A549 (cell line): ENCODE results near the gene ZDHHC11B. TPM values are rescaled to one million over a fixed set of nuclear protein-coding genes. Genes with fewer than 3 reads are reported as not detected.

Experiments used
- ATAC-seq, 2 experiments: fragments of 200-7000 bp in 1 of 2; fragments of >200 bp in 1 of 2; cut with Nextera tagmentation in 1 of 2; cut with Tn5 transposase in 1 of 2; 3 replicates each; pipeline versions ENCODE4 v1.8.0 to v1.9.1; 2018 to 2020; ENCODE audit warnings: mild to moderate bottlenecking in 1 of 2, moderate library complexity in 1 of 2
- CTCF ChIA-PET: fragments of 300-600 bp; sonication (Branson Sonifier 250); formaldehyde crosslinking; extraction: SDS; loops from one replicate; lab custom pipeline; 2021; ENCODE audit warnings: antibody characterized with exemption, inconsistent platforms; lab: Yijun Ruan, JAX
- POLR2A ChIA-PET: fragments of 350-600 bp; formaldehyde crosslinking; extraction: SDS; loops from one replicate; lab custom pipeline; 2021; ENCODE audit warnings: antibody characterized with exemption, inconsistent platforms; lab: Yijun Ruan, JAX
- DNase-seq, 2 experiments: peaks; one replicate each; pipeline versions ENCODE4 v3.0.0 to v3.0.0-alpha.2; 2011 to 2016; ENCODE audit warnings: low read depth in 1 of 2, low spot score in 1 of 2
- FAIRE-seq: peaks from 2 replicates; lab custom pipeline; 2011; peaks lifted over from hg19 to GRCh38; lab: Jason Lieb, UNC
- H3K27ac ChIP-seq, 2 experiments: fragments of >200 bp; sonication (Bioruptor Twin); formaldehyde crosslinking; 3 replicates each; pipeline ENCODE4 v1.5.1; 2016 to 2017
- H3K4me1 ChIP-seq: fragments of >200 bp; sonication (Bioruptor Twin); formaldehyde crosslinking; 3 replicates; pipeline ENCODE4 v1.6.1; 2016
- H3K4me2 ChIP-seq: fragments of >200 bp; sonication (Bioruptor Twin); formaldehyde crosslinking; 3 replicates; pipeline ENCODE4 v1.6.1; 2016
- H3K4me3 ChIP-seq: fragments of >200 bp; sonication (Bioruptor Twin); formaldehyde crosslinking; 3 replicates; pipeline ENCODE4 v1.5.1; 2016
- H3K9me3 ChIP-seq: fragments of >200 bp; sonication (Bioruptor Twin); formaldehyde crosslinking; 3 replicates; pipeline ENCODE4 v1.6.1; 2016
- CBX2 ChIP-seq: fragments of 200-600 bp; sonication (generic); IDR thresholded peaks from 2 replicates; pipeline ENCODE4 v1.6.1; 2016; ENCODE audit warnings: low read depth, mild to moderate bottlenecking, borderline replicate concordance
- CBX8 ChIP-seq: fragments of 200-600 bp; sonication (generic); IDR thresholded peaks from 2 replicates; pipeline ENCODE4 v1.6.1; 2016
- CEBPB ChIP-seq, 2 experiments: fragments of >200 bp in 1 of 2; sonication (Bioruptor Twin) in 1 of 2; formaldehyde crosslinking in 1 of 2; IDR thresholded peaks; 2 replicates each; pipeline ENCODE4 v1.6.1; 2012 to 2016
- EHF ChIP-seq: fragments of 250-450 bp; sonication (Bioruptor Pico); IDR thresholded peaks from 2 replicates; pipeline ENCODE4 v1.5.0; 2020; ENCODE audit warnings: mild to moderate bottlenecking
- EHMT2 ChIP-seq: fragments of 200-600 bp; sonication (generic); IDR thresholded peaks from 2 replicates; pipeline ENCODE4 v1.6.1; 2016; ENCODE audit warnings: antibody characterized with exemption, low read depth, mild to moderate bottlenecking, moderate library complexity
- FOXS1 ChIP-seq: fragments of 250-450 bp; sonication (Bioruptor Pico); IDR thresholded peaks from 2 replicates; pipeline ENCODE4 v1.5.0; 2020; ENCODE audit warnings: mild to moderate bottlenecking, moderate library complexity
- HEYL ChIP-seq: fragments of 250-450 bp; sonication (Bioruptor Pico); IDR thresholded peaks from 2 replicates; pipeline ENCODE4 v1.8.0; 2021; ENCODE audit warnings: mild to moderate bottlenecking, moderate library complexity
- HOXB5 ChIP-seq: fragments of 250-450 bp; sonication (Bioruptor Pico); IDR thresholded peaks from 2 replicates; pipeline ENCODE4 v1.5.0; 2020; ENCODE audit warnings: mild to moderate bottlenecking, moderate library complexity
- JUNB ChIP-seq: fragments of >200 bp; sonication (Bioruptor Twin); formaldehyde crosslinking; IDR thresholded peaks from 2 replicates; pipeline ENCODE4 v1.6.1; 2016
- NR3C1 ChIP-seq: fragments of >200 bp; sonication (Bioruptor Twin); formaldehyde crosslinking; IDR thresholded peaks from 3 replicates; pipeline ENCODE4 v1.6.1; 2017
- PHF8 ChIP-seq: fragments of 200-600 bp; sonication (generic); IDR thresholded peaks from 2 replicates; pipeline ENCODE4 v1.6.1; 2016; ENCODE audit warnings: low read depth, mild to moderate bottlenecking, antibody characterized with exemption, moderate library complexity, borderline replicate concordance
- POLR2AphosphoS2 ChIP-seq: conservative IDR thresholded peaks from 2 replicates; pipeline ENCODE4 v1.6.1; 2012; ENCODE audit warnings: low read length, improper control_type of control experiment, inconsistent platforms
- RARB ChIP-seq: fragments of 250-450 bp; sonication (Bioruptor Pico); IDR thresholded peaks from 2 replicates; pipeline ENCODE4 v1.8.0; 2021; ENCODE audit warnings: mild to moderate bottlenecking, moderate library complexity
- RFX5 ChIP-seq: fragments of 450-650 bp; IDR thresholded peaks from 2 replicates; pipeline ENCODE4 v1.7.1; 2014; ENCODE audit warnings: antibody characterized with exemption, mild to moderate bottlenecking, moderate library complexity
- SMC3 ChIP-seq: fragments of >200 bp; sonication (Bioruptor Twin); formaldehyde crosslinking; IDR thresholded peaks from 3 replicates; pipeline ENCODE4 v1.6.1; 2018; ENCODE audit warnings: inconsistent platforms
- WGBS: methylation state at CpG from one replicate; pipeline ENCODE4 v1.1.6; 2017; ENCODE audit errors: missing lambda C conversion rate; 5-methylcytosine and 5-hydroxymethylcytosine counted together
- polyA plus RNA-seq, 4 experiments: library from polyadenylated mRNA; depleted of rRNA in 3 of 4; stranded (reverse); fragments of >200 nt; fragmentation: RNase III in 1 of 4; extraction: RNeasy Plus Mini Kit Qiagen cat#74134 plus additional on column Dnase treatment in 1 of 4; gene quantifications; 2 replicates in 3 of 4; 3 replicates in 1 of 4; pipeline ENCODE4 v1.2.3, GENCODE V29; 2011 to 2017
- TF ChIP-seq, protein P1 (sequence below): IDR thresholded peaks from 2 replicates; pipeline ENCODE4 v1.6.1; 2012; ENCODE audit warnings: low read depth, borderline replicate concordance
- TF ChIP-seq, protein P2 (sequence below): fragments of 250-450 bp; sonication (Bioruptor Pico); IDR thresholded peaks from 2 replicates; pipeline ENCODE4 v1.5.0; 2021; ENCODE audit warnings: mild to moderate bottlenecking, moderate library complexity, borderline replicate concordance
- TF ChIP-seq, protein P3 (sequence below): fragments of 200-600 bp; sonication (generic); IDR thresholded peaks from 2 replicates; pipeline ENCODE4 v1.6.1; 2016; ENCODE audit warnings: antibody characterized with exemption, mild to moderate bottlenecking, moderate library complexity

Gene ZDHHC11B
- polyA plus RNA-seq, 2 of the 4 experiments (the other 2 are of a cell fraction), result 0.18 to 1.0 TPM

- no peak for ATAC-seq
- POLR2A ChIA-PET, result no interaction called here
Measured at GRCh38 chr5:675111-675870, 109.2 kb downstream of the ZDHHC11B start.

DNA sequence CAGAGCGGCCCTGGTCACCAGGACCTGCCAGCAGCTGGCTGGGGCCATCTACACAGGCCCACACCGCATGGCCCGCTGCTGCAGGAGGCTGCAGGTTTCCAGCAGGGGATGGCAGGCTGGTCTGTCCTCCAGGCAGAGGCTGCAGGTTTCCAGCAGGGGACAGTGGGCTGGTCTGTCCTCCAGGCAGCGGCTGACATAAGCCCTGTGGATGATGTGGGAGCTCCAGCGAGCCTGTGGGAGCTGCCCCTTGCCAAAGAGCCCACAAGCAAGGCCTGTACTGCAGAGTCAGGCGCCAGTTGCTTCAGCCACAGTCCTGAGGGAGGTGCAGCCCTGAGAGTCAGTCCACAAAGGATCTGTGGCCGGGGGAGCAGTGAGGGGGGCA lies 109.9 kb downstream of the ZDHHC11B start:
- CTCF ChIA-PET, result interaction anchor here (1.7 to 7.0 kb wide), 3 partner anchors 227 to 249 kb away, joined by 4 to 87 read pairs (median 5); no protein-coding TSS in a partner anchor
- DNase-seq, result no peak
- TF ChIP-seq HOXB5 (CRISPR knock-in tag) (no peak), RFX5 (no peak)
- TF ChIP-seq, all 56 proteins: peak for 0
- peak in 1 of 2 experiments; percentile 1; a peak in 2 of 6 replicates for ATAC-seq
- Histone ChIP-seq H3K4me2 (no peak overlapping the region), H3K4me3 (no peak overlapping the region), H3K4me1 (peaks cover 33% of the 10 kb centered on the region), H3K27ac (peak overlapping the region in 1 of 2 experiments; percentile 88; a peak in 1 of 6 replicates), H3K9me3 (no peaks in the 10 kb centered on the region)
- FAIRE-seq, result no peak
- POLR2A ChIA-PET, result no interaction called here
- 100% methylated on average over 1 of the region's 7 CpGs for WGBS

More at GRCh38 chr5:675111-675870, 109.2 kb downstream of the ZDHHC11B start:
- DNase-seq (no peak), FAIRE-seq (no peak)
- H3K4me2 ChIP-seq, result no peak overlapping the region
- no peak for TF ChIP-seq CEBPB (IDR thresholded peaks at IDR 0.05)
- TF ChIP-seq HEYL (CRISPR knock-in tag), result no peak
- no peak for TF ChIP-seq CBX2
- TF ChIP-seq, protein P1, sequence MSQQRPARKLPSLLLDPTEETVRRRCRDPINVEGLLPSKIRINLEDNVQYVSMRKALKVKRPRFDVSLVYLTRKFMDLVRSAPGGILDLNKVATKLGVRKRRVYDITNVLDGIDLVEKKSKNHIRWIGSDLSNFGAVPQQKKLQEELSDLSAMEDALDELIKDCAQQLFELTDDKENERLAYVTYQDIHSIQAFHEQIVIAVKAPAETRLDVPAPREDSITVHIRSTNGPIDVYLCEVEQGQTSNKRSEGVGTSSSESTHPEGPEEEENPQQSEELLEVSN, result no peak
- no peak for TF ChIP-seq SMC3
- TF ChIP-seq RFX5, result no peak
- TF ChIP-seq, protein P2, sequence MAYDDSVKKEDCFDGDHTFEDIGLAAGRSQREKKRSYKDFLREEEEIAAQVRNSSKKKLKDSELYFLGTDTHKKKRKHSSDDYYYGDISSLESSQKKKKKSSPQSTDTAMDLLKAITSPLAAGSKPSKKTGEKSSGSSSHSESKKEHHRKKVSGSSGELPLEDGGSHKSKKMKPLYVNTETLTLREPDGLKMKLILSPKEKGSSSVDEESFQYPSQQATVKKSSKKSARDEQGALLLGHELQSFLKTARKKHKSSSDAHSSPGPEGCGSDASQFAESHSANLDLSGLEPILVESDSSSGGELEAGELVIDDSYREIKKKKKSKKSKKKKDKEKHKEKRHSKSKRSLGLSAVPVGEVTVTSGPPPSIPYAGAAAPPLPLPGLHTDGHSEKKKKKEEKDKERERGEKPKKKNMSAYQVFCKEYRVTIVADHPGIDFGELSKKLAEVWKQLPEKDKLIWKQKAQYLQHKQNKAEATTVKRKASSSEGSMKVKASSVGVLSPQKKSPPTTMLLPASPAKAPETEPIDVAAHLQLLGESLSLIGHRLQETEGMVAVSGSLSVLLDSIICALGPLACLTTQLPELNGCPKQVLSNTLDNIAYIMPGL (CRISPR knock-in tag), result no peak
- no peak for TF ChIP-seq HOXB5 (CRISPR knock-in tag)
- TF ChIP-seq FOXS1 (CRISPR knock-in tag), result no peak
- TF ChIP-seq, protein P3, sequence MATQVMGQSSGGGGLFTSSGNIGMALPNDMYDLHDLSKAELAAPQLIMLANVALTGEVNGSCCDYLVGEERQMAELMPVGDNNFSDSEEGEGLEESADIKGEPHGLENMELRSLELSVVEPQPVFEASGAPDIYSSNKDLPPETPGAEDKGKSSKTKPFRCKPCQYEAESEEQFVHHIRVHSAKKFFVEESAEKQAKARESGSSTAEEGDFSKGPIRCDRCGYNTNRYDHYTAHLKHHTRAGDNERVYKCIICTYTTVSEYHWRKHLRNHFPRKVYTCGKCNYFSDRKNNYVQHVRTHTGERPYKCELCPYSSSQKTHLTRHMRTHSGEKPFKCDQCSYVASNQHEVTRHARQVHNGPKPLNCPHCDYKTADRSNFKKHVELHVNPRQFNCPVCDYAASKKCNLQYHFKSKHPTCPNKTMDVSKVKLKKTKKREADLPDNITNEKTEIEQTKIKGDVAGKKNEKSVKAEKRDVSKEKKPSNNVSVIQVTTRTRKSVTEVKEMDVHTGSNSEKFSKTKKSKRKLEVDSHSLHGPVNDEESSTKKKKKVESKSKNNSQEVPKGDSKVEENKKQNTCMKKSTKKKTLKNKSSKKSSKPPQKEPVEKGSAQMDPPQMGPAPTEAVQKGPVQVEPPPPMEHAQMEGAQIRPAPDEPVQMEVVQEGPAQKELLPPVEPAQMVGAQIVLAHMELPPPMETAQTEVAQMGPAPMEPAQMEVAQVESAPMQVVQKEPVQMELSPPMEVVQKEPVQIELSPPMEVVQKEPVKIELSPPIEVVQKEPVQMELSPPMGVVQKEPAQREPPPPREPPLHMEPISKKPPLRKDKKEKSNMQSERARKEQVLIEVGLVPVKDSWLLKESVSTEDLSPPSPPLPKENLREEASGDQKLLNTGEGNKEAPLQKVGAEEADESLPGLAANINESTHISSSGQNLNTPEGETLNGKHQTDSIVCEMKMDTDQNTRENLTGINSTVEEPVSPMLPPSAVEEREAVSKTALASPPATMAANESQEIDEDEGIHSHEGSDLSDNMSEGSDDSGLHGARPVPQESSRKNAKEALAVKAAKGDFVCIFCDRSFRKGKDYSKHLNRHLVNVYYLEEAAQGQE, result no peak
- no peak for TF ChIP-seq NR3C1
- CTCF ChIA-PET, result interaction anchor here (1.5 to 2.2 kb wide), 3 partner anchors 228 to 493 kb away, joined by 4 to 9 read pairs (median 4); no protein-coding TSS in a partner anchor
- 81% methylated on average over 3 of the region's 20 CpGs for WGBS
- no peak overlapping the region for H3K27ac ChIP-seq
- no peak overlapping the region for H3K4me3 ChIP-seq
- H3K9me3 ChIP-seq, result no peaks in the 10 kb centered on the region
- peaks cover 31% of the 10 kb centered on the region for H3K4me1 ChIP-seq

GRCh38 chr5:673831-674629 lies 110.5 kb downstream of the ZDHHC11B start:
- Histone ChIP-seq H3K4me1 (peaks cover 39% of the 10 kb centered on the region), H3K4me2 (no peak overlapping the region), H3K4me3 (no peak overlapping the region), H3K9me3 (no peaks in the 10 kb centered on the region), H3K27ac (peak overlapping the region; percentile 40 to 88; a peak in 3 of 6 replicates)
- ChIA-PET POLR2A (no interaction called here), CTCF (interaction anchor here (0.6 to 7.0 kb wide), 5 partner anchors 174 to 494 kb away, joined by 4 to 87 read pairs (median 5); no protein-coding TSS in a partner anchor)
- DNase-seq (no peak), ATAC-seq (0 out of 6 replicates have a peak, but pooled peaks of 1 of the 2 experiments have one; percentile 0), FAIRE-seq (no peak)
- TF ChIP-seq EHF (CRISPR knock-in tag) (no peak), EHMT2 (no peak), RARB (CRISPR knock-in tag) (no peak), POLR2AphosphoS2 (0 out of 2 replicates have a peak, but pooled peaks have one; percentile 63), JUNB (no peak), PHF8 (no peak), CBX8 (no peak)
- TF ChIP-seq, protein P3, result no peak
- 77% methylated on average over 9 of the region's 27 CpGs for WGBS
